ENCODE data around the gene DSCAM. TPM values are rescaled to one million over a fixed set of nuclear protein-coding genes. Genes with fewer than 3 reads are reported as not detected.

Gene DSCAM
- total RNA-seq, 2 experiments from 2014 or later = not detected

DNA sequence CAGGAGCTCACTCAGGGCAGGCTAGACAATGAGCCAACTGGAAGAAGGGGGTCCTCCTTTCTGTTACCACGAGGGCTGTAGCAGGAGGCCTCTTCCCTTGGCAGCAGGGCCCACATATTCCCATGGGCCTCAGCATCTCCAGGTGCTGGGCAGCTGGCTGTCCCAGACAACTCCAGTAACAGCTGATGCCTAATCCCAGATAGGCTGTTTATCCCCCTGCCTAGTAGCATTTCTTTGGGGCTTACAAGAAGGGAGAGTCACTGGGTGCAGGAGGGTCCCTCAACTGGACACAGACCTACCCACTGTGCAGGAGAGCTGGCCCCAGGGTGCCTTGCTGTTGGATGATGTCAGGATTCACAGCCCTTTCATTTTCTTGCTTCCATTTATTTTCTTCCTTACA is 278.2 kb downstream of the DSCAM start:
- H3K4me3 ChIP-seq (ENCODE audit: low read length) = no peak overlapping the region
- ChIA-PET CTCF (no interaction called here), POLR2A (no interaction called here)
- peaks cover 4 to 8% of the 10 kb centered on the region in 2 experiments for H3K9me3 ChIP-seq (ENCODE audit: control insufficient read depth in 1 of 2, insufficient read depth in 1 of 2, low read length in 2 of 2)
- H3K9me3 Mint-ChIP-seq = peaks cover 6% of the 10 kb centered on the region
- H3K4me3 Mint-ChIP-seq = no peak overlapping the region
- H3K4me1 Mint-ChIP-seq (ENCODE audit: low read depth) = no peaks in the 10 kb centered on the region
- DNase-seq (no peak), ATAC-seq (ENCODE audit: poor library complexity) (no peak)
- intact Hi-C loops (cut with DNase I, micrococcal nuclease) = no loop called here
- no peak overlapping the region for H3K27ac Mint-ChIP-seq
- H3K27me3 Mint-ChIP-seq = peaks cover 8% of the 10 kb centered on the region
- TF ChIP-seq, protein P1, sequence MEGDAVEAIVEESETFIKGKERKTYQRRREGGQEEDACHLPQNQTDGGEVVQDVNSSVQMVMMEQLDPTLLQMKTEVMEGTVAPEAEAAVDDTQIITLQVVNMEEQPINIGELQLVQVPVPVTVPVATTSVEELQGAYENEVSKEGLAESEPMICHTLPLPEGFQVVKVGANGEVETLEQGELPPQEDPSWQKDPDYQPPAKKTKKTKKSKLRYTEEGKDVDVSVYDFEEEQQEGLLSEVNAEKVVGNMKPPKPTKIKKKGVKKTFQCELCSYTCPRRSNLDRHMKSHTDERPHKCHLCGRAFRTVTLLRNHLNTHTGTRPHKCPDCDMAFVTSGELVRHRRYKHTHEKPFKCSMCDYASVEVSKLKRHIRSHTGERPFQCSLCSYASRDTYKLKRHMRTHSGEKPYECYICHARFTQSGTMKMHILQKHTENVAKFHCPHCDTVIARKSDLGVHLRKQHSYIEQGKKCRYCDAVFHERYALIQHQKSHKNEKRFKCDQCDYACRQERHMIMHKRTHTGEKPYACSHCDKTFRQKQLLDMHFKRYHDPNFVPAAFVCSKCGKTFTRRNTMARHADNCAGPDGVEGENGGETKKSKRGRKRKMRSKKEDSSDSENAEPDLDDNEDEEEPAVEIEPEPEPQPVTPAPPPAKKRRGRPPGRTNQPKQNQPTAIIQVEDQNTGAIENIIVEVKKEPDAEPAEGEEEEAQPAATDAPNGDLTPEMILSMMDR (IDR thresholded peaks at IDR 0.05) = no peak
- no peaks in the 10 kb centered on the region for H3K36me3 Mint-ChIP-seq (ENCODE audit: low read depth)
- H3K4me1 ChIP-seq (ENCODE audit: insufficient read depth, low read length) = no peaks in the 10 kb centered on the region
- no peak overlapping the region for H3K27ac ChIP-seq (ENCODE audit: low read depth in 1 of 2, low read length in 2 of 2)
- no peaks in the 10 kb centered on the region for H3K27me3 ChIP-seq (ENCODE audit: control insufficient read depth in 1 of 2, insufficient read depth in 2 of 2, low read length in 2 of 2)
- H3K36me3 ChIP-seq (ENCODE audit: insufficient read depth, low read length) = no peaks in the 10 kb centered on the region

DNA sequence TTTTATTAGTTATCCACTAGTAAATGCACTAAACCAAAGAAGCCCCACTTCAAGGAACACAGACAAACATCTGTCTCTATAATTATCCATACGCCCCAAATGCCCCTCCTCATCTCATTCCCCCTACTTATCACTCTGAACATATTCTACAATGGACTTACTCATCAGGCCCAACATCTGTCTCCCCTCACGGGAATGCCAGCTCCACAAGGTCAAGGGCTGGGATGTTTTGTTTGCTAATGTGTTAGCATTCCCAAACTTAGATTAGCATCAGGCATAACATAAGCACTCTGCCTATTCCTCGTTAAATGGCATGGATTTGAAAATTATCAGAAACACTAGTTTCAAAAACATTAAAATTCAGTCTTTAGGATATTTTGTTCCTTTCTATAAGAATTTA is 279.5 kb downstream of the DSCAM start:
- Mint-ChIP-seq H3K27me3 (peaks cover 8% of the 10 kb centered on the region), H3K4me3 (no peak overlapping the region), H3K9me3 (peaks cover 6% of the 10 kb centered on the region), H3K36me3 (ENCODE audit: low read depth) (no peaks in the 10 kb centered on the region), H3K4me1 (ENCODE audit: low read depth) (no peaks in the 10 kb centered on the region), H3K27ac (no peak overlapping the region)
- DNase-seq (no peak), ATAC-seq (ENCODE audit: poor library complexity) (no peak)
- ChIA-PET CTCF (no interaction called here), POLR2A (no interaction called here)
- no peaks in the 10 kb centered on the region for H3K27me3 ChIP-seq (ENCODE audit: control insufficient read depth in 1 of 2, insufficient read depth in 2 of 2, low read length in 2 of 2)
- H3K4me3 ChIP-seq (ENCODE audit: low read length) = no peak overlapping the region
- no peaks in the 10 kb centered on the region for H3K36me3 ChIP-seq (ENCODE audit: insufficient read depth, low read length)
- no peaks in the 10 kb centered on the region for H3K4me1 ChIP-seq (ENCODE audit: insufficient read depth, low read length)
- intact Hi-C loops (cut with DNase I, micrococcal nuclease) = no loop called here
- H3K27ac ChIP-seq (ENCODE audit: low read depth in 1 of 2, low read length in 2 of 2) = no peak overlapping the region
- H3K9me3 ChIP-seq (ENCODE audit: control insufficient read depth in 1 of 2, insufficient read depth in 1 of 2, low read length in 2 of 2) = peaks cover 4 to 8% of the 10 kb centered on the region in 2 experiments
- TF ChIP-seq, protein P1 (IDR thresholded peaks at IDR 0.05) = no peak

DNA sequence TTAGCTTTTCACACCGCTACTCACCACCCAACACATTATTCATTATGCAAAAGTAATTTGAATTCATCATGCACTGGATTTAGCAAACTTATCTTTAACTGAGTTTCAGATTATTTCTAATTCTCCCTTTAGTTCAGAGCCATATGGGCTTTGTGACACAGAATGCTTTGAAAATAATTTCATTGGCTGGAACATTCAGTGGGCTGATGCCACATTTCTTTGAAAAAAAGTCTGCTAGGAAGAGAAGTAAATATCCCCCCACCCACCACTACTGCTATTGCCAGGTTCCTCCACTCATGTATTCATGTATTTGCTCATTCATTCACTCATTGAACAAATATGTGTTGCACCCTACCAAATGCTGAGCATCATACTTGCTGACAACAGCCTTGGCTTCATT is 280.5 kb downstream of the DSCAM start:
- CTCF ChIA-PET = no interaction called here
- no peaks in the 10 kb centered on the region for H3K4me1 Mint-ChIP-seq (ENCODE audit: low read depth)
- no peaks in the 10 kb centered on the region for H3K36me3 ChIP-seq (ENCODE audit: insufficient read depth, low read length)

More for the DNA sequence above, 280.5 kb downstream of the DSCAM start:
- no peak for DNase-seq
- Histone ChIP-seq H3K9me3 (ENCODE audit: control insufficient read depth in 1 of 2, insufficient read depth in 1 of 2, low read length in 2 of 2) (peaks cover 4 to 8% of the 10 kb centered on the region in 2 experiments), H3K4me1 (ENCODE audit: insufficient read depth, low read length) (no peaks in the 10 kb centered on the region), H3K27ac (ENCODE audit: low read depth in 1 of 2, low read length in 2 of 2) (no peak overlapping the region), H3K4me3 (ENCODE audit: low read length) (no peak overlapping the region), H3K27me3 (ENCODE audit: control insufficient read depth in 1 of 2, insufficient read depth in 2 of 2, low read length in 2 of 2) (no peaks in the 10 kb centered on the region)
- H3K9me3 Mint-ChIP-seq = peaks cover 6% of the 10 kb centered on the region
- H3K27me3 Mint-ChIP-seq = peaks cover 8% of the 10 kb centered on the region
- intact Hi-C loops (cut with DNase I, micrococcal nuclease) = no loop called here
- POLR2A ChIA-PET = no interaction called here
- no peaks in the 10 kb centered on the region for H3K36me3 Mint-ChIP-seq (ENCODE audit: low read depth)
- H3K4me3 Mint-ChIP-seq = no peak overlapping the region
- H3K27ac Mint-ChIP-seq = no peak overlapping the region
- TF ChIP-seq, protein P1 (IDR thresholded peaks at IDR 0.05) = no peak
- ATAC-seq (ENCODE audit: poor library complexity) = no peak
